ENCODE data around the gene CLDN34. TPM values are rescaled to one million over a fixed set of nuclear protein-coding genes. Genes with fewer than 3 reads are reported as not detected.

Gene CLDN34
- total and polyA plus RNA-seq, 11 donors, result not detected

- Histone ChIP-seq H3K4me1 (no peaks in the 10 kb centered on the region), H3K27ac (no peak overlapping the region), H3K4me3 (no peak overlapping the region), H3K36me3 (no peaks in the 10 kb centered on the region), H3K27me3 (peaks cover 0 to 4% (median 0%) of the 10 kb centered on the region in 9 donors), H3K9me3 (no peaks in the 10 kb centered on the region)
- 75 to 94% (median 89%) methylated on average over 8 of the region's 8 CpGs for WGBS, 4 donors
- TF ChIP-seq POLR2A (IDR thresholded peaks at IDR 0.05), result no peak
- TF ChIP-seq CTCF (IDR thresholded peaks at IDR 0.05), result no peak
- DNase-seq (no peak), ATAC-seq (no peak)
- intact Hi-C loops (cut with DNase I), result no loop called here
Observed at GRCh38 chrX:9937761-9938160, 29.4 kb upstream of the CLDN34 start.

GRCh38 chrX:9938516-9938915, 28.6 kb upstream of the CLDN34 start:
- DNase-seq, result no peak
- no peaks in the 10 kb centered on the region for H3K36me3 ChIP-seq
- H3K4me3 ChIP-seq, result no peak overlapping the region
- no peaks in the 10 kb centered on the region for H3K9me3 ChIP-seq
- ATAC-seq, result no peak
- no peak for TF ChIP-seq POLR2A (IDR thresholded peaks at IDR 0.05)
- no peak for TF ChIP-seq CTCF (IDR thresholded peaks at IDR 0.05)
- H3K4me1 ChIP-seq, result no peaks in the 10 kb centered on the region
- 93 to 96% (median 95%) methylated on average over 7 of the region's 7 CpGs for WGBS, 4 donors
- H3K27ac ChIP-seq, result no peak overlapping the region
- intact Hi-C loops (cut with DNase I), result no loop called here
- peaks cover 0 to 4% (median 0%) of the 10 kb centered on the region in 9 donors for H3K27me3 ChIP-seq

GRCh38 chrX:9940421-9940820, 26.7 kb upstream of the CLDN34 start:
- 90 to 94% (median 93%) methylated on average over 14 of the region's 14 CpGs for whole genome bisulfite sequencing, 4 donors
- H3K27me3 ChIP-seq, result no peaks in the 10 kb centered on the region
- H3K9me3 ChIP-seq, result no peaks in the 10 kb centered on the region
- no peak for TF ChIP-seq CTCF (IDR thresholded peaks at IDR 0.05)
- no peak for TF ChIP-seq POLR2A (IDR thresholded peaks at IDR 0.05)
- H3K4me3 ChIP-seq, result no peak overlapping the region
- no peaks in the 10 kb centered on the region for H3K36me3 ChIP-seq
- ATAC-seq (no peak), DNase-seq (no peak)
- H3K4me1 ChIP-seq, result no peaks in the 10 kb centered on the region
- H3K27ac ChIP-seq, result no peak overlapping the region
- intact Hi-C loops (cut with DNase I), result no loop called here

GRCh38 chrX:9942086-9942485, 25.1 kb upstream of the CLDN34 start:
- no peak for TF ChIP-seq POLR2A (IDR thresholded peaks at IDR 0.05)
- no peak for TF ChIP-seq CTCF (IDR thresholded peaks at IDR 0.05)
- H3K36me3 ChIP-seq, result no peaks in the 10 kb centered on the region
- no peak for DNase-seq
- intact Hi-C loops (cut with DNase I), result no loop called here
- no peaks in the 10 kb centered on the region for H3K27me3 ChIP-seq
- no peak overlapping the region for H3K4me3 ChIP-seq
- no peaks in the 10 kb centered on the region for H3K9me3 ChIP-seq
- no peak overlapping the region for H3K27ac ChIP-seq
- 81 to 89% (median 86%) methylated on average over 6 of the region's 6 CpGs for WGBS, 4 donors
- ATAC-seq, result no peak
- no peaks in the 10 kb centered on the region for H3K4me1 ChIP-seq
